ENCODE results near the gene TRIO.

GRCh38 chr5:14241141-14241540 is 98.0 kb downstream of the TRIO start:
- TF ChIP-seq POLR2A (IDR thresholded peaks at IDR 0.05) (no peak), CTCF (IDR thresholded peaks at IDR 0.05) (no peak)
